Measurements from ENCODE around the gene DLST.
"Not testable (repeated sequence)": the region's sequence is repeated elsewhere in the genome, so short reads cannot be mapped to it uniquely, and the experiment has no call there.

DNA sequence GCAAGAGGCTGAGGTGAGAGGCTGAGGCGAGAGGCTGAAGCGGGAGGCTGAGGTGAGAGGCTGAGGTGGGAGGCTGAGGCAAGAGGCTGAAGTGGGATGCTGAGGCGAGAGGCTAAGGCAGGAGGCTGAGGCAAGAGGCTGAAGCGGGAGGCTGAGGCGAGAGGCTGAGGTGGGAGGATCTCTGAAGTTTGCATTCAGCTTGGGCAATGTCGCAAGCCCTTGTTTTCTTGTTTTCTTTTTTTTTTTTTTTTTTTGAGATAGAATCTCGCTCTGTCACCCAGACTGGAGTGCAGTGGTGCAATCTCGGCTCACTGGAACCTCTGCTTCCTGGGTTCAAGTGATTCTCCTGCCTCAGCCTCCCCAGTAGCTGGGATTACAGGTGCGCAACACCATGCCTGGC, 50.0 kb downstream of the DLST start:
- TF ChIP-seq, protein P1, sequence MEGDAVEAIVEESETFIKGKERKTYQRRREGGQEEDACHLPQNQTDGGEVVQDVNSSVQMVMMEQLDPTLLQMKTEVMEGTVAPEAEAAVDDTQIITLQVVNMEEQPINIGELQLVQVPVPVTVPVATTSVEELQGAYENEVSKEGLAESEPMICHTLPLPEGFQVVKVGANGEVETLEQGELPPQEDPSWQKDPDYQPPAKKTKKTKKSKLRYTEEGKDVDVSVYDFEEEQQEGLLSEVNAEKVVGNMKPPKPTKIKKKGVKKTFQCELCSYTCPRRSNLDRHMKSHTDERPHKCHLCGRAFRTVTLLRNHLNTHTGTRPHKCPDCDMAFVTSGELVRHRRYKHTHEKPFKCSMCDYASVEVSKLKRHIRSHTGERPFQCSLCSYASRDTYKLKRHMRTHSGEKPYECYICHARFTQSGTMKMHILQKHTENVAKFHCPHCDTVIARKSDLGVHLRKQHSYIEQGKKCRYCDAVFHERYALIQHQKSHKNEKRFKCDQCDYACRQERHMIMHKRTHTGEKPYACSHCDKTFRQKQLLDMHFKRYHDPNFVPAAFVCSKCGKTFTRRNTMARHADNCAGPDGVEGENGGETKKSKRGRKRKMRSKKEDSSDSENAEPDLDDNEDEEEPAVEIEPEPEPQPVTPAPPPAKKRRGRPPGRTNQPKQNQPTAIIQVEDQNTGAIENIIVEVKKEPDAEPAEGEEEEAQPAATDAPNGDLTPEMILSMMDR (IDR thresholded peaks at IDR 0.05), result not testable (repeated sequence)
- not testable (repeated sequence) for TF ChIP-seq MAX, REST (IDR thresholded peaks at IDR 0.05)
